ENCODE data around the gene DUOXA1.

Gene DUOXA1

GRCh38 chr15:45101749-45102148, 27.9 kb downstream of the DUOXA1 start:
- no peaks in the 10 kb centered on the region for H3K36me3 Mint-ChIP-seq (ENCODE audit: low read depth)
- H3K27me3 Mint-ChIP-seq: peaks cover 3% of the 10 kb centered on the region
- H3K4me1 Mint-ChIP-seq (ENCODE audit: low read depth): no peaks in the 10 kb centered on the region
- H3K9me3 Mint-ChIP-seq: no peaks in the 10 kb centered on the region
- no peak overlapping the region for H3K27ac Mint-ChIP-seq
- H3K4me3 Mint-ChIP-seq: no peak overlapping the region

- H3K27ac Mint-ChIP-seq: no peak overlapping the region
- no peaks in the 10 kb centered on the region for H3K36me3 Mint-ChIP-seq (ENCODE audit: low read depth)
- no peaks in the 10 kb centered on the region for H3K27me3 Mint-ChIP-seq
- H3K9me3 Mint-ChIP-seq: no peaks in the 10 kb centered on the region
- no peak overlapping the region for H3K4me3 Mint-ChIP-seq
- H3K4me1 Mint-ChIP-seq (ENCODE audit: low read depth): no peaks in the 10 kb centered on the region
Measured at GRCh38 chr15:45100884-45101625, 28.6 kb downstream of the DUOXA1 start.

GRCh38 chr15:45099549-45100165, 30.0 kb downstream of the DUOXA1 start:
- Mint-ChIP-seq H3K4me3 (no peak overlapping the region), H3K27ac (no peak overlapping the region), H3K9me3 (no peaks in the 10 kb centered on the region), H3K27me3 (no peaks in the 10 kb centered on the region), H3K4me1 (ENCODE audit: low read depth) (no peaks in the 10 kb centered on the region), H3K36me3 (ENCODE audit: low read depth) (no peaks in the 10 kb centered on the region)

- Mint-ChIP-seq H3K9me3 (no peaks in the 10 kb centered on the region), H3K36me3 (ENCODE audit: low read depth) (no peaks in the 10 kb centered on the region), H3K27me3 (peaks cover 3% of the 10 kb centered on the region), H3K27ac (no peak overlapping the region), H3K4me3 (no peak overlapping the region), H3K4me1 (ENCODE audit: low read depth) (no peaks in the 10 kb centered on the region)
Measured at GRCh38 chr15:45097466-45097865, 32.2 kb downstream of the DUOXA1 start.

- no peaks in the 10 kb centered on the region for H3K36me3 Mint-ChIP-seq (ENCODE audit: low read depth)
- H3K27ac Mint-ChIP-seq: no peak overlapping the region
- H3K27me3 Mint-ChIP-seq: peaks cover 10% of the 10 kb centered on the region
- no peaks in the 10 kb centered on the region for H3K4me1 Mint-ChIP-seq (ENCODE audit: low read depth)
- no peak overlapping the region for H3K4me3 Mint-ChIP-seq
- H3K9me3 Mint-ChIP-seq: no peaks in the 10 kb centered on the region
Measured at GRCh38 chr15:45095661-45096060, 34.0 kb downstream of the DUOXA1 start.

GRCh38 chr15:45094358-45094730, 35.3 kb downstream of the DUOXA1 start:
- Mint-ChIP-seq H3K4me1 (ENCODE audit: low read depth) (no peaks in the 10 kb centered on the region), H3K27ac (no peak overlapping the region), H3K27me3 (peaks cover 19% of the 10 kb centered on the region)

GRCh38 chr15:45093622-45094357, 35.9 kb downstream of the DUOXA1 start:
- Mint-ChIP-seq H3K36me3 (ENCODE audit: low read depth) (no peaks in the 10 kb centered on the region), H3K4me1 (ENCODE audit: low read depth) (no peaks in the 10 kb centered on the region), H3K4me3 (no peak overlapping the region), H3K27me3 (peaks cover 24% of the 10 kb centered on the region), H3K9me3 (no peaks in the 10 kb centered on the region), H3K27ac (no peak overlapping the region)

More at GRCh38 chr15:45094358-45094730, 35.3 kb downstream of the DUOXA1 start:
- no peaks in the 10 kb centered on the region for H3K9me3 Mint-ChIP-seq
- H3K36me3 Mint-ChIP-seq (ENCODE audit: low read depth): no peaks in the 10 kb centered on the region
- no peak overlapping the region for H3K4me3 Mint-ChIP-seq

- no peak overlapping the region for H3K27ac Mint-ChIP-seq
- peaks cover 26% of the 10 kb centered on the region for H3K27me3 Mint-ChIP-seq
- no peaks in the 10 kb centered on the region for H3K9me3 Mint-ChIP-seq
- no peaks in the 10 kb centered on the region for H3K36me3 Mint-ChIP-seq (ENCODE audit: low read depth)
- no peaks in the 10 kb centered on the region for H3K4me1 Mint-ChIP-seq (ENCODE audit: low read depth)
- H3K4me3 Mint-ChIP-seq: no peak overlapping the region
Measured at GRCh38 chr15:45093013-45093412, 36.7 kb downstream of the DUOXA1 start.

- H3K27me3 Mint-ChIP-seq: peaks cover 34% of the 10 kb centered on the region
- H3K4me1 Mint-ChIP-seq (ENCODE audit: low read depth): no peaks in the 10 kb centered on the region
- H3K36me3 Mint-ChIP-seq (ENCODE audit: low read depth): no peaks in the 10 kb centered on the region
- no peak overlapping the region for H3K27ac Mint-ChIP-seq
- no peak overlapping the region for H3K4me3 Mint-ChIP-seq
- no peaks in the 10 kb centered on the region for H3K9me3 Mint-ChIP-seq
Measured at GRCh38 chr15:45091576-45091975, 38.1 kb downstream of the DUOXA1 start.

GRCh38 chr15:45091161-45091560, 38.5 kb downstream of the DUOXA1 start:
- no peaks in the 10 kb centered on the region for H3K9me3 Mint-ChIP-seq
- no peak overlapping the region for H3K27ac Mint-ChIP-seq
- H3K27me3 Mint-ChIP-seq: peaks cover 34% of the 10 kb centered on the region
- no peaks in the 10 kb centered on the region for H3K36me3 Mint-ChIP-seq (ENCODE audit: low read depth)
- no peaks in the 10 kb centered on the region for H3K4me1 Mint-ChIP-seq (ENCODE audit: low read depth)
- H3K4me3 Mint-ChIP-seq: no peak overlapping the region

- Mint-ChIP-seq H3K9me3 (no peaks in the 10 kb centered on the region), H3K36me3 (ENCODE audit: low read depth) (no peaks in the 10 kb centered on the region), H3K27ac (no peak overlapping the region), H3K4me1 (ENCODE audit: low read depth) (no peaks in the 10 kb centered on the region), H3K4me3 (no peak overlapping the region), H3K27me3 (peaks cover 41% of the 10 kb centered on the region)
Measured at GRCh38 chr15:45089712-45090373, 39.8 kb downstream of the DUOXA1 start.

GRCh38 chr15:45088801-45089711, 40.6 kb downstream of the DUOXA1 start:
- no peak overlapping the region for H3K27ac Mint-ChIP-seq
- H3K9me3 Mint-ChIP-seq: no peaks in the 10 kb centered on the region
- H3K36me3 Mint-ChIP-seq (ENCODE audit: low read depth): no peaks in the 10 kb centered on the region
- no peak overlapping the region for H3K4me3 Mint-ChIP-seq
- H3K27me3 Mint-ChIP-seq: peaks cover 41% of the 10 kb centered on the region
- H3K4me1 Mint-ChIP-seq (ENCODE audit: low read depth): no peaks in the 10 kb centered on the region

GRCh38 chr15:45087513-45087912, 42.2 kb downstream of the DUOXA1 start:
- no peak overlapping the region for H3K27ac Mint-ChIP-seq
- peaks cover 41% of the 10 kb centered on the region for H3K27me3 Mint-ChIP-seq
- no peak overlapping the region for H3K4me3 Mint-ChIP-seq
- H3K4me1 Mint-ChIP-seq (ENCODE audit: low read depth): no peaks in the 10 kb centered on the region
- H3K36me3 Mint-ChIP-seq (ENCODE audit: low read depth): no peaks in the 10 kb centered on the region
- no peaks in the 10 kb centered on the region for H3K9me3 Mint-ChIP-seq

GRCh38 chr15:45084163-45084562, 45.5 kb downstream of the DUOXA1 start:
- no peaks in the 10 kb centered on the region for H3K4me1 Mint-ChIP-seq (ENCODE audit: low read depth)
- H3K4me3 Mint-ChIP-seq: no peak overlapping the region
- H3K27me3 Mint-ChIP-seq: peaks cover 24% of the 10 kb centered on the region
- H3K27ac Mint-ChIP-seq: no peak overlapping the region
- no peaks in the 10 kb centered on the region for H3K9me3 Mint-ChIP-seq
- no peaks in the 10 kb centered on the region for H3K36me3 Mint-ChIP-seq (ENCODE audit: low read depth)

Measured in stimulated activated naive CD8-positive, alpha-beta T cell treated with anti-CD3 and anti-CD28 coated beads, Interleukin-15, Interleukin-2, amounts not matched to agents 100 ng/mL and 50 ng/mL, for 24 hours (primary cell).